Activated naive CD4-positive, alpha-beta T cell treated with anti-CD3 and anti-CD28 coated beads for 36 hours (primary cell): Measurements from ENCODE around the gene SLCO1A2. TPM values are rescaled to one million over a fixed set of nuclear protein-coding genes. Genes with fewer than 3 reads are reported as not detected.

ENCODE experiments used
- CTCF ChIA-PET: fragments of 350-600 bp; sonication (Branson Sonifier 250); formaldehyde crosslinking; loops from one replicate; lab custom pipeline; 2021; ENCODE audit warnings: antibody characterized with exemption; lab: Charles Lee
- DNase-seq: peaks from one replicate; pipeline ENCODE4 v3.0.0-alpha.2; 2020
- H3K27ac Mint-ChIP-seq: one replicate; pipeline ENCODE4 v1.8.0; 2021; ENCODE audit warnings: mild to moderate bottlenecking, mixed read lengths
- H3K27me3 Mint-ChIP-seq: one replicate; pipeline ENCODE4 v1.8.0; 2021; ENCODE audit warnings: low read depth, mixed read lengths
- H3K36me3 Mint-ChIP-seq: one replicate; pipeline ENCODE4 v1.8.0; 2021; ENCODE audit warnings: low read depth, mixed read lengths
- H3K4me1 Mint-ChIP-seq: one replicate; pipeline ENCODE4 v1.8.0; 2021; ENCODE audit warnings: low read depth, mixed read lengths
- H3K4me3 Mint-ChIP-seq: one replicate; pipeline ENCODE4 v1.8.0; 2021; ENCODE audit warnings: mild to moderate bottlenecking, moderate library complexity, mixed read lengths
- H3K9me3 Mint-ChIP-seq: one replicate; pipeline ENCODE4 v1.8.0; 2021; ENCODE audit warnings: mixed read lengths
- intact Hi-C: fragments of 100-400 bp; cut with micrococcal nuclease; formaldehyde crosslinking; loops from one replicate; pipeline ENCODE4 v1.15.1; 2023
- total RNA-seq, 2 experiments: library from RNA; stranded (reverse); gene quantifications; one replicate each; pipeline ENCODE4 v1.2.3, GENCODE V29; 2021

SLCO1A2 gene
- total RNA-seq, 2 experiments from 2014 or later = not detected

- no peak overlapping the region for H3K4me3 Mint-ChIP-seq
- H3K9me3 Mint-ChIP-seq = no peaks in the 10 kb centered on the region
- no peaks in the 10 kb centered on the region for H3K27me3 Mint-ChIP-seq
- no peaks in the 10 kb centered on the region for H3K36me3 Mint-ChIP-seq
- intact Hi-C loops = no loop called here
- DNase-seq = no peak
- H3K4me1 Mint-ChIP-seq = no peaks in the 10 kb centered on the region
- CTCF ChIA-PET = interaction anchor here (0.6 kb wide), 1 partner anchor 469 kb away, joined by 3 read pairs; no protein-coding TSS in a partner anchor
- H3K27ac Mint-ChIP-seq = no peak overlapping the region
Measured at GRCh38 chr12:21252070-21252469, 82.6 kb downstream of the SLCO1A2 start.

GRCh38 chr12:21248679-21249078, 86.0 kb downstream of the SLCO1A2 start:
- H3K36me3 Mint-ChIP-seq = no peaks in the 10 kb centered on the region

GRCh38 chr12:21239866-21240265, 94.9 kb downstream of the SLCO1A2 start:
- H3K4me3 Mint-ChIP-seq = no peak overlapping the region
- no peaks in the 10 kb centered on the region for H3K36me3 Mint-ChIP-seq
- no peak for DNase-seq
- no peak overlapping the region for H3K27ac Mint-ChIP-seq
- H3K9me3 Mint-ChIP-seq = no peaks in the 10 kb centered on the region
- H3K27me3 Mint-ChIP-seq = peaks cover 8% of the 10 kb centered on the region
- intact Hi-C loops = no loop called here
- CTCF ChIA-PET = interaction anchor here (0.6 kb wide), 1 partner anchor 9 kb away, joined by 3 read pairs; no protein-coding TSS in a partner anchor
- H3K4me1 Mint-ChIP-seq = no peaks in the 10 kb centered on the region

More at GRCh38 chr12:21248679-21249078, 86.0 kb downstream of the SLCO1A2 start:
- H3K4me3 Mint-ChIP-seq = no peak overlapping the region
- no peaks in the 10 kb centered on the region for H3K4me1 Mint-ChIP-seq
- no peaks in the 10 kb centered on the region for H3K27me3 Mint-ChIP-seq
- H3K9me3 Mint-ChIP-seq = no peaks in the 10 kb centered on the region
- no peak for DNase-seq
- H3K27ac Mint-ChIP-seq = no peak overlapping the region
- intact Hi-C loops = loop anchor here (1.0 to 5.0 kb wide), 3 partner anchors 189 to 432 kb away; partner anchors contain the start of gene PYROXD1
- CTCF ChIA-PET = interaction anchor here (0.7 to 1.4 kb wide), 4 partner anchors 9 to 766 kb away, joined by 3 to 4 read pairs (median 3); no protein-coding TSS in a partner anchor

- Mint-ChIP-seq H3K4me3 (no peak overlapping the region), H3K27ac (no peak overlapping the region), H3K36me3 (no peaks in the 10 kb centered on the region), H3K4me1 (no peaks in the 10 kb centered on the region), H3K27me3 (no peaks in the 10 kb centered on the region), H3K9me3 (peaks cover 3% of the 10 kb centered on the region)
- no peak for DNase-seq
- intact Hi-C loops = no loop called here
- CTCF ChIA-PET = no interaction called here
Measured at GRCh38 chr12:21234395-21234794, 100.3 kb downstream of the SLCO1A2 start.

- intact Hi-C loops = no loop called here
- Mint-ChIP-seq H3K27me3 (no peaks in the 10 kb centered on the region), H3K36me3 (no peaks in the 10 kb centered on the region), H3K4me3 (no peak overlapping the region), H3K27ac (no peak overlapping the region), H3K9me3 (no peaks in the 10 kb centered on the region), H3K4me1 (no peaks in the 10 kb centered on the region)
- DNase-seq = no peak
- CTCF ChIA-PET = no interaction called here
Measured at GRCh38 chr12:21223930-21224329, 110.8 kb downstream of the SLCO1A2 start.

GRCh38 chr12:21221778-21222177, 112.9 kb downstream of the SLCO1A2 start:
- Mint-ChIP-seq H3K27ac (no peak overlapping the region), H3K9me3 (no peaks in the 10 kb centered on the region), H3K4me1 (no peaks in the 10 kb centered on the region), H3K4me3 (no peak overlapping the region), H3K36me3 (no peaks in the 10 kb centered on the region), H3K27me3 (no peaks in the 10 kb centered on the region)
- intact Hi-C loops = no loop called here
- no peak for DNase-seq
- CTCF ChIA-PET = no interaction called here

GRCh38 chr12:21221072-21221471, 113.6 kb downstream of the SLCO1A2 start:
- intact Hi-C loops = no loop called here
- CTCF ChIA-PET = no interaction called here

GRCh38 chr12:21220266-21220665, 114.5 kb downstream of the SLCO1A2 start:
- CTCF ChIA-PET = no interaction called here

More at GRCh38 chr12:21221072-21221471, 113.6 kb downstream of the SLCO1A2 start:
- H3K27me3 Mint-ChIP-seq = no peaks in the 10 kb centered on the region
- no peaks in the 10 kb centered on the region for H3K9me3 Mint-ChIP-seq
- no peak overlapping the region for H3K4me3 Mint-ChIP-seq
- no peaks in the 10 kb centered on the region for H3K4me1 Mint-ChIP-seq
- H3K36me3 Mint-ChIP-seq = no peaks in the 10 kb centered on the region
- no peak for DNase-seq
- H3K27ac Mint-ChIP-seq = no peak overlapping the region

GRCh38 chr12:21219206-21219605, 115.5 kb downstream of the SLCO1A2 start:
- intact Hi-C loops = no loop called here
- peaks cover 4% of the 10 kb centered on the region for H3K27me3 Mint-ChIP-seq
- H3K4me3 Mint-ChIP-seq = no peak overlapping the region
- CTCF ChIA-PET = no interaction called here
- no peak overlapping the region for H3K27ac Mint-ChIP-seq
- H3K9me3 Mint-ChIP-seq = no peaks in the 10 kb centered on the region
- H3K36me3 Mint-ChIP-seq = no peaks in the 10 kb centered on the region
- no peaks in the 10 kb centered on the region for H3K4me1 Mint-ChIP-seq
- DNase-seq = no peak

More at GRCh38 chr12:21220266-21220665, 114.5 kb downstream of the SLCO1A2 start:
- Mint-ChIP-seq H3K4me3 (no peak overlapping the region), H3K27ac (no peak overlapping the region), H3K27me3 (no peaks in the 10 kb centered on the region), H3K4me1 (no peaks in the 10 kb centered on the region), H3K9me3 (no peaks in the 10 kb centered on the region), H3K36me3 (no peaks in the 10 kb centered on the region)
- intact Hi-C loops = no loop called here
- no peak for DNase-seq

Other genes with a start within 250 kb of the SLCO1A2 start
- not detected for gene SLCO1B1, start 203.7 kb downstream of the SLCO1A2 start, total RNA-seq
- not detected for gene IAPP, start 38.0 kb upstream of the SLCO1A2 start, total RNA-seq
- gene PYROXD1, start 102.7 kb upstream of the SLCO1A2 start, total RNA-seq = 10 to 100 TPM; 21.0 to 21.6 TPM
- 10 to 100 TPM; 89.8 to 93.7 TPM for gene RECQL, start 166.7 kb upstream of the SLCO1A2 start, total RNA-seq
- gene GOLT1B, start 166.9 kb upstream of the SLCO1A2 start, total RNA-seq = 10 to 100 TPM; 36.2 to 36.8 TPM
- under 1 TPM; 0.50 to 0.57 TPM for gene SPX, start 191.4 kb upstream of the SLCO1A2 start, total RNA-seq